A204.1 (cell line): ENCODE data around the gene KSR1.
"Not testable (repeated sequence)": the region's sequence is repeated elsewhere in the genome, so short reads cannot be mapped to it uniquely, and the experiment has no call there.

ENCODE experiments used
- FAIRE-seq: peaks from 2 replicates; lab custom pipeline; 2012; peaks lifted over from hg19 to GRCh38; lab: Jason Lieb, UNC

The KSR1 gene

DNA sequence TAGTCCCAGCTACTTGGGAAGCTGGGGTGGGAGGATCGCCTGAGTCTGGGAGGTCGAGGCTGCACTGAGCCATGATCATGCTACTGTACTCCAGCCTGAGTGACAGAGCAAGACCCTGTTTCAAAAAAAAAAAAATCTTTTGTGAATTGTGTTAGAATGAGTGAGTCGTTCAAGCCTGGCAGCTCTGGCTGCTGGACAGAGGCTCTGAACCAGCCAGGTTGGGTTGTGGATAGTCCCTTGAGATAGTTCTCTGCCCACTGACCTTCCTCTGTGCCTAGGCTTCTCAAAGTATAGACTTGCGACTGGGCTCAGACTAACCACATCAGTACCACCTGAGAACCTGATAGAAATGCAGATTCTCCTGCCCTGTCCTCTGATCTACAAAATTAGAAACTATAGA, 2.2 kb upstream of the KSR1 start:
- no peak for FAIRE-seq

- FAIRE-seq = no peak
Measured at GRCh38 chr17:27455236-27455913, 873 bp upstream of the KSR1 start.

GRCh38 chr17:27456681-27457359, 572 bp downstream of the KSR1 start:
- no peak for FAIRE-seq

DNA sequence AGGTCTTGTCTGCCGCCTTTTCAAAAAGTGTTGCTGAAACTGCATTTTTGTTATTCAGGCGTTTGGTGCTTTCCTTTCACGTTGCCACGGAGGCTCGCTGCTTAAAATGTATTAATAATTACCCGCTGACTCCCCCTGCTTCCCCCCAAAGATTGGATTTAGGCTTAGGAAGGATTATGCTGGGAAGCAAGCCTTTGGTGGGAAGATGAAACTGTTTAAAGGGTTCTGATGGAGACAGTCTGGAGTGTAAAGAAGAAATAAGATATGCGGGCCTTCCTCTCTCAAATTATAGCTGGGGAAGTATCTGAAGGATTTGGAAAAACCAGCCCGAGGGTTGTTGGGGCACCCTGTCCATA, 1.1 kb downstream of the KSR1 start:
- no peak for FAIRE-seq

GRCh38 chr17:27457731-27458523, 1.7 kb downstream of the KSR1 start:
- FAIRE-seq = no peak

DNA sequence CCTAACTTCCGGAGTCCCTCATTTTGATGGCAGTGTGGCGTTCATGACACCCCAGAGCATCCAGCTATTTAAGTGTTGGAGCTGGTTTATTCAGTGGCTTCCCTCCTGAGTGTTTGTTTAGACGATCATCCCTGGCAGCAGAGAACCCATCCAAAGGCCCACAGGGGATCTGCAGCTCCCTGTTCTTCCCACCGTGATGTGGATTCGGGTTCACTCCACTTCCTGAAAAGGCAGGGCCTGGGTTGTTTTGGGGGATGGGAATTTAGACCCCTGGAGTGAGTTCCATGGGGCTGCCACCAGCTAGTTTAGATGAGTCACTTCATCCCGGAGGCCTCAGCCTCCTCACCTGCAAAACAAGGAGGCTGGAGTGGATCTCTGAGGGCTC, 2.3 kb downstream of the KSR1 start:
- no peak for FAIRE-seq

DNA sequence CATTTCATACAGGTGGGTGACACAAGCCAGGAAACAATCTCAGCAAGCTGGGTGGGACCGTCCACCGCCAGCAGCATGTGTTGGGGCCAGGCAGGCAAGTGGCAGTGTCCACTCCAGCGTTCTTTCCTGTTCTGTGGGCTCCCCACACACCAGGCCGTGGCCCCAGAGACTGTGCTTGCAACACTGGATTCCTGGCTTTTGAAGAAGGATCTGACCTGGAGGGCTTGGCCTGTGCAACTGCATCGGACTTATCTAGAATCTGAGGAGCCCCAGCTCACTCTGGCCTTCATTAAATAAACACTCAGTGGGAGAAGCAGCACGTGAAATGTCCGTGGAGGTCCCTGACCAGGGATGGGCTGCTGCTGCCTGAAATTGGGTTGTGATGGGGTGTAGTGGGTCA, 3.2 kb downstream of the KSR1 start:
- no peak for FAIRE-seq

DNA sequence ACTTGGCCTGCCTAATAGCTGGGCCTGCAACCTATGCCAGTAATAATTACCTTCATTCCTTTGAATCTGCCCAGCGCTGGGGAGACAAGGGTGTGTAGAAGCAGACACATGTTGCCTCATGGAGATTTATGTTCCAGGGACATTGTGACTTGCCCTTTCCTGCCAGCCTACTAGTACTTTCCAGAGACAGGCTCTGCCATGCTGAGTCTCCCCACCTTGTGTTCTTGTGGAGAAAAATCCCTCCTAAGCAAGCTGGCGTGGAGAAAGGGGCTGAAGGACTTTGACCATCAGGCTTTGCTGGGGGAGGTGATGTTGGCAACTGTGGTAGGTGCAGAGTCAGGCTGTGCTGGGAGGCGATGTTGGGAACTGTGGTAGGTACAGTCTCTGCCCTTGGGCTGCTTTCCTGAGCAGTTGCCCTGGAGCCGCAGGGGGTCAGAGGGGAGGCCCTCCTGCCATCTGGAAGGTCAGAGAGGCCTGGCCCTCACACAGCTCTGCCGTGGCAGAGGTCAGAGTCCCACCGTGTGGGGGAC, 4.0 kb downstream of the KSR1 start:
- no peak for FAIRE-seq

GRCh38 chr17:27461192-27461859, 5.1 kb downstream of the KSR1 start:
- FAIRE-seq = no peak

- no peak for FAIRE-seq
Measured at GRCh38 chr17:27462149-27462548, 5.9 kb downstream of the KSR1 start.

- no peak for FAIRE-seq
Measured at GRCh38 chr17:27462714-27463113, 6.5 kb downstream of the KSR1 start.

- no peak for FAIRE-seq
Measured at GRCh38 chr17:27463235-27463677, 7.0 kb downstream of the KSR1 start.

GRCh38 chr17:27464019-27464418, 7.8 kb downstream of the KSR1 start:
- FAIRE-seq = not testable (repeated sequence)

DNA sequence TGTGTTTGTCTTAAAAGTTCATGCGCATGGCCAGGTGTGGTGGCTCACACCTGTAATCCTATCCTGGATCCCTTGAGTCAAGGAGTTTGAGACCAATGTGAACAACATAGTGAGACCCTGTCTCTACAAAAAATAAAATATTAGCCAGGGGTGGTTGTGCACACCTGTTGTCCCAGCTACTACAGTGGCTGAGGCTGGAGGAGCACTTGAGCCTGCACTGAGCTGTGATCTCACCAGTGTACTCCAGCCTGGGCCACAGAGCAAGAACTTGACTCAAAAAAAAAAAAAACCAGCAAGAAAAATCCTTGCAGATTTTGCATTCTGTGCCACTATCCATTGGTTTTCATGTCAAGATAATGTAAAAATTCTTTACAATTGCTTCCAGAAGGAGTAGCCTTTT, 8.2 kb downstream of the KSR1 start:
- no peak for FAIRE-seq

DNA sequence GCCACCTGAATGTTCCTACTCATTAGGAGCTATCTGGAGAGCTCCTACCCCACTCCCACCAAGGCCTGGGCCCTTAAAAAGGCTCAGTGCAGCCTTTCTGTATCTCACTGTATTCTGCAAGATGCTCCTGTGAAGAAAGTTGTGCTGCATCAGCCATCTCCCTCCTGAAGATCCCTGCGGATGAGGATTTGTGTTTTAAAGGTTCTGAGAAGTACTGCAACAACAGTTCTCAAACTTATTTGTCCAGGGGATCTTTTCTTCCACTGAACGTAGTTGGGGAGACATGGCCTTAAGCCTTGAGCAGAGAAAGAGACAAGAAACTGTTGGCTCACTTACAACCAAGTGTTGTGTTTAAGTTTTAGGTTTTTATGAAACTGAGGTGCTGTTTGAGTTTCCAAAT, 9.6 kb downstream of the KSR1 start:
- FAIRE-seq = not testable (repeated sequence)

- no peak for FAIRE-seq
Measured at GRCh38 chr17:27466376-27466742, 10.1 kb downstream of the KSR1 start.

DNA sequence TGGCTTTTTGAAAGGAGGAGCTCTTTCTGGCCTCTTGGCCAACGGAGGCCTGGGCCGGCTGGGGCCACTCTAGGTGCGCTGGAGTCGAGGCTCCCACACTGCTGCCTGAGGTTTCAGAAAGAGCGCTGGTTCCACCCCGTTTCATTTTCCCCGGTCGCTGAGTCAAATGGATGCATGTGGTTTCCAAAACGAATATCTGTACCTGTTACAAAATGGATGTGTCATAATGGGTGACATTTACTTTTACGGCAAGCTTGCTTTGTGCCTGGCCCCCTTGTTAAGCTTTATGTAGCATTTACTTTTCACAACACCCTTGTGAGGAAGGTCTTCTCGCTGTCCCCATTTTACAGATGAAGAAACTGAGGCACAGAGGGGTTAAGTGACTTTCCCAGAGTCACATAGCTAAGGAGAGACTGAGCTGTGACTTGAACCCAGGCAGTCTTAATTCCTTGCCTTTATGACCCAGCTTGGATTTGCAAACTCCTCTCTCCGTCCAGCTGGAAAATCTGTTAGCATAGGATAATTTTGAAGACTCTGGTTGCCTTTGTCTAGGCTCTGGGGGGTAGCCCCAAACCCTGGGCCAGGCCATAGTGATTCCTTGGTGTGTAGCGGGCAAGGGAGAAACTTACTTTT, 10.6 kb downstream of the KSR1 start:
- FAIRE-seq = no peak

GRCh38 chr17:27469256-27469655, 13.0 kb downstream of the KSR1 start:
- no peak for FAIRE-seq

DNA sequence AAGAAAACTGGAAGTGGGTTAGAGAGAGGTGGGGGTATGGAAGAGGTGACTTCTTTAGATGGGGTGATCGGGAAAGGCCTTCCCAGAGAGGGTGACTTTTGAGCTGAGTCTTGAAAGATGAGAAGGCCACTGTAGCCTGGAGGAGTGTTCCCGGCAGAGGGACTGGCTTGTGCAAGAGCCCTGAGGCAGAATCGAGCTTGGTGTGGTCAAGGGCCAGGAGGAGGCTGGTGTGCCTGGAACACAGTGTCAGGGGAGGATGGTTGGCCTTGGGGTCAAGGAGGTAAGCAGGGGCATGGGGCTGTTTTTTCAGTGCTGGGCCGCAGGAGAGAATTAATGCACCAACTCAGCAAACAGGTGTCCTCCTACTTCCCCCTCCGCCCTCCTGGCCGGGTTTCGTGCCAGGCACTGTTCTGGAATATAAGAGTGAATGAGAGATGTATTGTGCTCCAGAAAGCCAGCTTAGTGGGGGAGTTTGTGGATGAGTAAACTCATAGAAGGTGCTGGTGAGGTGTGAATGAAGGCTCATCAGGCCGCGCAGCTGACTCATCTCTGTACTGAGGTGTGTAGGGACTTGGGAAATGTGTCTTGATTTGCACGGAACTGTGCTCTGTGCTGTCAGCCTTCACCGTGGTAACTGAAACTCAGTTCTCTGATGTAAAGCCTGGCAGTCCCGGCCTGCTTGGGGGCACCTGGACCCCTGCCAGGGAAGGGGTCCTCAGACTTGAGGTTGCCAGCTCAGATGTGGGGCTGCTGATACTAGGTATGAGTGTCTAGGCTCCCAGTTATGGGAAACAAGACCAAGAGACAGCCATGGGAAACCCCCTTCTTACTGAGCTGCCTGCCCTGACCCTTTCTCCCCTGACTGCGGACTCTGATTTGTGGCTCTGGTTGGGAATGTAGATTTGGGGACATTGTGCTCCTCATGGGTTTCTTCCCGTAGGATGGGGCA, 15.3 kb downstream of the KSR1 start:
- no peak for FAIRE-seq

GRCh38 chr17:27473190-27473747, 17.0 kb downstream of the KSR1 start:
- no peak for FAIRE-seq
